Measurements from ENCODE around the gene ADPRM. TPM values are rescaled to one million over a fixed set of nuclear protein-coding genes. Genes with fewer than 3 reads are reported as not detected.

Gene ADPRM
- total RNA-seq, 2 experiments from 2014 or later = 34.2 to 35.0 TPM

GRCh38 chr17:10754861-10755591, 57.6 kb downstream of the ADPRM start:
- H3K27me3 Mint-ChIP-seq = no peaks in the 10 kb centered on the region
- POLR2A ChIA-PET = no interaction called here
- no peaks in the 10 kb centered on the region for H3K9me3 ChIP-seq (ENCODE audit: control insufficient read depth in 1 of 2, insufficient read depth in 1 of 2, low read length in 2 of 2)
- TF ChIP-seq CTCF (IDR thresholded peaks at IDR 0.05) = no peak
- ATAC-seq (ENCODE audit: poor library complexity) = no peak
- H3K4me3 ChIP-seq (ENCODE audit: low read length) = no peak overlapping the region
- no peak for DNase-seq
- no peaks in the 10 kb centered on the region for H3K4me1 ChIP-seq (ENCODE audit: insufficient read depth, low read length)
- no peaks in the 10 kb centered on the region for H3K36me3 ChIP-seq (ENCODE audit: insufficient read depth, low read length)
- H3K36me3 Mint-ChIP-seq (ENCODE audit: low read depth) = no peaks in the 10 kb centered on the region
- H3K27ac Mint-ChIP-seq = no peak overlapping the region
- CTCF ChIA-PET = interaction anchor here (1.1 kb wide), 1 partner anchor 17 kb away, joined by 3 read pairs; no protein-coding TSS in a partner anchor
- H3K4me1 Mint-ChIP-seq (ENCODE audit: low read depth) = no peaks in the 10 kb centered on the region
- H3K9me3 Mint-ChIP-seq = no peaks in the 10 kb centered on the region
- H3K27ac ChIP-seq (ENCODE audit: low read depth in 1 of 2, low read length in 2 of 2) = no peak overlapping the region
- H3K27me3 ChIP-seq (ENCODE audit: control insufficient read depth in 1 of 2, insufficient read depth in 2 of 2, low read length in 2 of 2) = no peaks in the 10 kb centered on the region
- no peak overlapping the region for H3K4me3 Mint-ChIP-seq
- intact Hi-C loops (cut with DNase I, micrococcal nuclease) = no loop called here

- Mint-ChIP-seq H3K27ac (no peak overlapping the region), H3K4me3 (no peak overlapping the region), H3K9me3 (no peaks in the 10 kb centered on the region), H3K27me3 (no peaks in the 10 kb centered on the region), H3K4me1 (ENCODE audit: low read depth) (no peaks in the 10 kb centered on the region), H3K36me3 (ENCODE audit: low read depth) (no peaks in the 10 kb centered on the region)
- DNase-seq (no peak), ATAC-seq (ENCODE audit: poor library complexity) (no peak)
- Histone ChIP-seq H3K27ac (ENCODE audit: low read depth in 1 of 2, low read length in 2 of 2) (no peak overlapping the region), H3K27me3 (ENCODE audit: control insufficient read depth in 1 of 2, insufficient read depth in 2 of 2, low read length in 2 of 2) (no peaks in the 10 kb centered on the region), H3K9me3 (ENCODE audit: control insufficient read depth in 1 of 2, insufficient read depth in 1 of 2, low read length in 2 of 2) (no peaks in the 10 kb centered on the region), H3K4me1 (ENCODE audit: insufficient read depth, low read length) (no peaks in the 10 kb centered on the region), H3K4me3 (ENCODE audit: low read length) (no peak overlapping the region), H3K36me3 (ENCODE audit: insufficient read depth, low read length) (no peaks in the 10 kb centered on the region)
- ChIA-PET POLR2A (no interaction called here), CTCF (no interaction called here)
- TF ChIP-seq CTCF (IDR thresholded peaks at IDR 0.05) = no peak
- intact Hi-C loops (cut with DNase I, micrococcal nuclease) = no loop called here
Measured at GRCh38 chr17:10755592-10756127, 58.3 kb downstream of the ADPRM start.

- H3K27ac ChIP-seq (ENCODE audit: low read depth in 1 of 2, low read length in 2 of 2) = no peak overlapping the region
- no peaks in the 10 kb centered on the region for H3K36me3 ChIP-seq (ENCODE audit: insufficient read depth, low read length)
- DNase-seq (no peak), ATAC-seq (ENCODE audit: poor library complexity) (no peak)
- ChIA-PET POLR2A (no interaction called here), CTCF (no interaction called here)
- no peaks in the 10 kb centered on the region for H3K4me1 ChIP-seq (ENCODE audit: insufficient read depth, low read length)
- Mint-ChIP-seq H3K9me3 (no peaks in the 10 kb centered on the region), H3K36me3 (ENCODE audit: low read depth) (no peaks in the 10 kb centered on the region), H3K27me3 (no peaks in the 10 kb centered on the region), H3K4me3 (no peak overlapping the region), H3K27ac (no peak overlapping the region), H3K4me1 (ENCODE audit: low read depth) (no peaks in the 10 kb centered on the region)
- H3K27me3 ChIP-seq (ENCODE audit: control insufficient read depth in 1 of 2, insufficient read depth in 2 of 2, low read length in 2 of 2) = no peaks in the 10 kb centered on the region
- TF ChIP-seq CTCF (IDR thresholded peaks at IDR 0.05) = no peak
- intact Hi-C loops (cut with DNase I, micrococcal nuclease) = no loop called here
- no peaks in the 10 kb centered on the region for H3K9me3 ChIP-seq (ENCODE audit: control insufficient read depth in 1 of 2, insufficient read depth in 1 of 2, low read length in 2 of 2)
- H3K4me3 ChIP-seq (ENCODE audit: low read length) = no peak overlapping the region
Measured at GRCh38 chr17:10756185-10756584, 58.8 kb downstream of the ADPRM start.

Measured in CD4-positive, alpha-beta T cell (primary cell).